Mesenchymal stem cell (in vitro differentiated cells and primary cell): ENCODE data around the gene SASH1.

Experiments used
- DNase-seq: peaks from one replicate; pipeline ENCODE4 v3.0.0-alpha.2; 2013
- H2AFZ ChIP-seq: one replicate; pipeline ENCODE4 v1.6.1; 2013; ENCODE audit warnings: low read depth, mild to moderate bottlenecking, control low read depth, inconsistent platforms, low read length, moderate library complexity
- H2AK5ac ChIP-seq: 2 replicates; pipeline ENCODE4 v1.6.1; 2013; ENCODE audit warnings: low read length, moderate library complexity, mild to moderate bottlenecking, inconsistent platforms; ENCODE audit not compliant: severe bottlenecking
- H2BK120ac ChIP-seq: one replicate; pipeline ENCODE4 v1.6.1; 2013; ENCODE audit warnings: low read depth, mild to moderate bottlenecking, inconsistent platforms, low read length, moderate library complexity
- H2BK12ac ChIP-seq, 2 experiments: one replicate each; pipeline ENCODE4 v1.6.1; 2013; ENCODE audit warnings: inconsistent platforms in 2 of 2, low read length in 2 of 2, mild to moderate bottlenecking in 2 of 2, moderate library complexity in 2 of 2, control low read depth in 1 of 2
- H2BK15ac ChIP-seq: one replicate; pipeline ENCODE4 v1.6.1; 2013; ENCODE audit warnings: mild to moderate bottlenecking, low read depth, inconsistent platforms; ENCODE audit not compliant: poor library complexity, severe bottlenecking
- H2BK5ac ChIP-seq: 2 replicates; pipeline ENCODE4 v1.6.1; 2013; ENCODE audit warnings: low read depth, mild to moderate bottlenecking, low read length, control low read depth, inconsistent platforms; ENCODE audit not compliant: poor library complexity, severe bottlenecking
- H3K14ac ChIP-seq, 2 experiments: one replicate each; pipeline ENCODE4 v1.6.1; 2013; ENCODE audit warnings: inconsistent platforms in 2 of 2, low read length in 2 of 2, control low read depth in 1 of 2, mild to moderate bottlenecking in 1 of 2, moderate library complexity in 1 of 2
- H3K18ac ChIP-seq, 2 experiments: one replicate each; pipeline ENCODE4 v1.6.1; 2013; ENCODE audit warnings: inconsistent platforms in 2 of 2, low read length in 2 of 2, control low read depth in 1 of 2, low read depth in 1 of 2, mild to moderate bottlenecking in 1 of 2
- H3K23ac ChIP-seq, 2 experiments: one replicate each; pipeline ENCODE4 v1.6.1; 2013; ENCODE audit warnings: inconsistent platforms in 2 of 2, low read length in 2 of 2, mild to moderate bottlenecking in 2 of 2, moderate library complexity in 2 of 2, control low read depth in 1 of 2
- H3K27ac ChIP-seq: 2 replicates; pipeline ENCODE4 v1.5.1; 2013; ENCODE audit warnings: mild to moderate bottlenecking, moderate library complexity, low read length, control low read depth, inconsistent platforms; ENCODE audit not compliant: poor library complexity, severe bottlenecking
- H3K27me3 ChIP-seq, 2 experiments: 2 replicates each; pipeline versions ENCODE4 v1.6.1 to v1.7.0; 2013; ENCODE audit warnings: low read length in 2 of 2, mild to moderate bottlenecking in 2 of 2, moderate library complexity in 2 of 2, control low read depth in 1 of 2, inconsistent platforms in 1 of 2; ENCODE audit not compliant: control insufficient read depth in 1 of 2, insufficient read depth in 1 of 2
- H3K36me3 ChIP-seq, 2 experiments: 2 replicates each; pipeline versions ENCODE4 v1.6.1 to v1.7.0; 2013; ENCODE audit warnings: low read length in 2 of 2, control low read depth in 1 of 2, inconsistent platforms in 1 of 2, low read depth in 1 of 2, mild to moderate bottlenecking in 1 of 2; ENCODE audit not compliant: insufficient read depth in 2 of 2, control insufficient read depth in 1 of 2
- H3K4ac ChIP-seq, 2 experiments: one replicate each; pipeline ENCODE4 v1.6.1; 2013; ENCODE audit warnings: inconsistent platforms in 2 of 2, low read length in 2 of 2, mild to moderate bottlenecking in 2 of 2, moderate library complexity in 2 of 2, control low read depth in 1 of 2, low read depth in 1 of 2
- H3K4me1 ChIP-seq: 2 replicates; pipeline ENCODE4 v1.6.1; 2013; ENCODE audit warnings: low read depth, low read length, control low read depth; ENCODE audit not compliant: control insufficient read depth, insufficient read depth
- H3K4me2 ChIP-seq: 2 replicates; pipeline ENCODE4 v1.6.1; 2013; ENCODE audit warnings: low read length, mild to moderate bottlenecking, inconsistent platforms; ENCODE audit not compliant: poor library complexity, severe bottlenecking
- H3K4me3 ChIP-seq, 2 experiments: 2 replicates each; pipeline versions ENCODE4 v1.5.1 to v1.7.0; 2013; ENCODE audit warnings: low read length in 2 of 2, mild to moderate bottlenecking in 2 of 2, control low read depth in 1 of 2, low read depth in 1 of 2; ENCODE audit not compliant: insufficient read depth in 1 of 2
- H3K79me1 ChIP-seq: replicated peaks from 2 replicates; pipeline ENCODE4 v1.6.1; 2013; ENCODE audit warnings: mild to moderate bottlenecking, control low read depth, low read length, inconsistent platforms; ENCODE audit not compliant: poor library complexity, severe bottlenecking
- H3K9ac ChIP-seq: 2 replicates; pipeline ENCODE4 v1.7.0; 2013; ENCODE audit warnings: mild to moderate bottlenecking, low read length, moderate library complexity
- H3K9me3 ChIP-seq: 2 replicates; pipeline ENCODE4 v1.7.0; 2013; ENCODE audit warnings: mild to moderate bottlenecking, low read length; ENCODE audit not compliant: control insufficient read depth
- H4K8ac ChIP-seq: one replicate; pipeline ENCODE4 v1.6.1; 2013; ENCODE audit warnings: inconsistent platforms, mild to moderate bottlenecking, low read length, moderate library complexity
- H4K91ac ChIP-seq: one replicate; pipeline ENCODE4 v1.6.1; 2013; ENCODE audit warnings: mild to moderate bottlenecking, low read length, inconsistent platforms
- WGBS: methylation state at CpG from one replicate; pipeline ENCODE4 v1.1.7; 2013; ENCODE audit warnings: mixed read lengths; 5-methylcytosine and 5-hydroxymethylcytosine counted together

Gene SASH1

GRCh38 chr6:148429423-148429822, 86.8 kb downstream of the SASH1 start:
- H3K79me1 ChIP-seq, result peaks cover 16% of the 10 kb centered on the region
- no peak overlapping the region for H3K23ac ChIP-seq
- no peak overlapping the region for H2BK12ac ChIP-seq
- no peaks in the 10 kb centered on the region for H3K9me3 ChIP-seq
- no peak overlapping the region for H3K9ac ChIP-seq
- no peaks in the 10 kb centered on the region for H3K27me3 ChIP-seq
- H2BK120ac ChIP-seq, result no peak overlapping the region
- no peak overlapping the region for H3K18ac ChIP-seq
- no peak overlapping the region for H3K4me2 ChIP-seq
- H3K4me3 ChIP-seq, result no peak overlapping the region
- H3K14ac ChIP-seq, result no peak overlapping the region
- no peak for DNase-seq
- H2BK5ac ChIP-seq, result no peak overlapping the region
- no peak overlapping the region for H3K27ac ChIP-seq
- H4K8ac ChIP-seq, result no peak overlapping the region
- H2AK5ac ChIP-seq, result no peak overlapping the region
- peaks cover 0 to 44% of the 10 kb centered on the region in 2 experiments for H3K36me3 ChIP-seq
- 100% methylated on average over 2 of the region's 4 CpGs for WGBS
- no peak overlapping the region for H2AFZ ChIP-seq
- H3K4me1 ChIP-seq, result peaks cover 8% of the 10 kb centered on the region
- no peak overlapping the region for H2BK15ac ChIP-seq
- H3K4ac ChIP-seq, result no peak overlapping the region
- H4K91ac ChIP-seq, result no peak overlapping the region

- H2BK12ac ChIP-seq, result no peak overlapping the region
- no peak overlapping the region for H3K4me3 ChIP-seq
- H3K4me1 ChIP-seq, result peaks cover 10% of the 10 kb centered on the region
- H3K14ac ChIP-seq, result no peak overlapping the region
- H2AFZ ChIP-seq, result no peak overlapping the region
- H3K79me1 ChIP-seq, result peaks cover 12% of the 10 kb centered on the region
- no peak overlapping the region for H3K23ac ChIP-seq
- no peak overlapping the region for H3K4me2 ChIP-seq
- no peaks in the 10 kb centered on the region for H3K9me3 ChIP-seq
- no peak overlapping the region for H2BK5ac ChIP-seq
- no peaks in the 10 kb centered on the region for H3K27me3 ChIP-seq
- no peak overlapping the region for H4K91ac ChIP-seq
- no peak overlapping the region for H3K27ac ChIP-seq
- WGBS, result 93% methylated on average over 8 of the region's 8 CpGs
- peaks cover 0 to 37% of the 10 kb centered on the region in 2 experiments for H3K36me3 ChIP-seq
- H4K8ac ChIP-seq, result no peak overlapping the region
- DNase-seq, result no peak
- H3K4ac ChIP-seq, result no peak overlapping the region
- no peak overlapping the region for H3K9ac ChIP-seq
- H2AK5ac ChIP-seq, result no peak overlapping the region
- H2BK120ac ChIP-seq, result no peak overlapping the region
- no peak overlapping the region for H3K18ac ChIP-seq
- H2BK15ac ChIP-seq, result no peak overlapping the region
These were observed 88.3 kb downstream of the SASH1 start for GRCh38 chr6:148430897-148431296.

- H3K18ac ChIP-seq, result no peak overlapping the region
- no peak overlapping the region for H4K91ac ChIP-seq
- H2BK12ac ChIP-seq, result no peak overlapping the region
- peaks cover 11% of the 10 kb centered on the region for H3K4me1 ChIP-seq
- no peak overlapping the region for H3K9ac ChIP-seq
- H3K27me3 ChIP-seq, result no peaks in the 10 kb centered on the region
- H3K4me3 ChIP-seq, result no peak overlapping the region
- H2BK120ac ChIP-seq, result no peak overlapping the region
- H3K79me1 ChIP-seq, result peaks cover 11% of the 10 kb centered on the region
- H3K14ac ChIP-seq, result no peak overlapping the region
- H3K36me3 ChIP-seq, result peaks cover 0 to 34% of the 10 kb centered on the region in 2 experiments
- no peak overlapping the region for H3K27ac ChIP-seq
- H2AK5ac ChIP-seq, result no peak overlapping the region
- no peak for DNase-seq
- H2BK5ac ChIP-seq, result no peak overlapping the region
- H3K4me2 ChIP-seq, result no peak overlapping the region
- no peak overlapping the region for H3K4ac ChIP-seq
- no peak overlapping the region for H2BK15ac ChIP-seq
- no peaks in the 10 kb centered on the region for H3K9me3 ChIP-seq
- WGBS, result 91% methylated on average over 6 of the region's 6 CpGs
- H3K23ac ChIP-seq, result no peak overlapping the region
- H2AFZ ChIP-seq, result no peak overlapping the region
- no peak overlapping the region for H4K8ac ChIP-seq
These were observed 88.8 kb downstream of the SASH1 start for GRCh38 chr6:148431413-148431812.

GRCh38 chr6:148431840-148432239, 89.2 kb downstream of the SASH1 start:
- Histone ChIP-seq H3K4me3 (no peak overlapping the region), H3K36me3 (peaks cover 0 to 36% of the 10 kb centered on the region in 2 experiments), H3K4me1 (peaks cover 10% of the 10 kb centered on the region), H3K9me3 (no peaks in the 10 kb centered on the region), H3K14ac (no peak overlapping the region), H2AK5ac (no peak overlapping the region), H3K4ac (no peak overlapping the region), H2BK12ac (no peak overlapping the region), H3K27ac (no peak overlapping the region), H3K23ac (no peak overlapping the region), H3K79me1 (peaks cover 10% of the 10 kb centered on the region), H3K4me2 (no peak overlapping the region), H2BK120ac (no peak overlapping the region), H3K18ac (no peak overlapping the region), H2BK15ac (no peak overlapping the region), H4K91ac (no peak overlapping the region), H2BK5ac (no peak overlapping the region), H4K8ac (no peak overlapping the region), H3K9ac (no peak overlapping the region), H3K27me3 (no peaks in the 10 kb centered on the region), H2AFZ (no peak overlapping the region)
- 97% methylated on average over 7 of the region's 7 CpGs for WGBS
- no peak for DNase-seq
